ENCODE data around the gene FAS. TPM values are rescaled to one million over a fixed set of nuclear protein-coding genes. Genes with fewer than 3 reads are reported as not detected.

Gene FAS
- total RNA-seq, 3 donors from 2014 or later, result 31.8 to 51.0 (median 50.8) TPM

- H3K4me1 ChIP-seq (ENCODE audit: low read depth), result peaks cover 12% of the 10 kb centered on the region
- ATAC-seq, result peak; percentile 90
- intact Hi-C loops (cut with DNase I, micrococcal nuclease), result loop anchor here in 1 of 2 donors (5.0 kb wide), 1 partner anchor 36 kb away; no protein-coding TSS in a partner anchor
- no peak for TF ChIP-seq CTCF (IDR thresholded peaks at IDR 0.05)
- no peaks in the 10 kb centered on the region for H3K36me3 ChIP-seq (ENCODE audit: low read depth)
- no peak for DNase-seq
- H3K4me3 ChIP-seq, result no peak overlapping the region
- H3K9me3 ChIP-seq, result no peaks in the 10 kb centered on the region
Observed at GRCh38 chr10:88983206-88983605, 7.4 kb upstream of the FAS start.

DNA sequence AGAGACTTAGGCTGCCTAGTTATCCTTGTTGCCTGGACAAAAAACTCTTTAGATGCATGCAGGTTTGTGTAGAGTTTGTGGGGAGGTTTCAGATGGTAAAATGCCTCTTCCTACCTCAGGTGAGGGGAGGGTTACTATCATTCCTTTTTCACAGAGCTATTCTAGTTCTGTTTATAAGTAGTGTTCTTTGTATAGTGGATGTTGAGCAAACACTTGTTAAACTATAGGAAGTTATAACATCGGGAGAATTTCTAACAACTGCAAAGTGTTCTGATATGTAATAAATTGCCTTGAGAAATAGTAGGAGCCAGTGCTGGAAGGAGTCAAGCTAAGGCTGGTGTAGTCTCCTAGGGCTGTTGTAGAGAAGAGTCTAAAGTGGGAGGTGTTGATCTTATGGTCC, 6.7 kb upstream of the FAS start:
- DNase-seq (no peak), ATAC-seq (peak; percentile 56)
- TF ChIP-seq CTCF (IDR thresholded peaks at IDR 0.05), result no peak
- no peaks in the 10 kb centered on the region for H3K9me3 ChIP-seq
- H3K4me3 ChIP-seq, result no peak overlapping the region
- no peaks in the 10 kb centered on the region for H3K36me3 ChIP-seq (ENCODE audit: low read depth)
- intact Hi-C loops (cut with DNase I, micrococcal nuclease), result loop anchor here in 1 of 2 donors (5.0 kb wide), 1 partner anchor 37 kb away; no protein-coding TSS in a partner anchor
- peaks cover 12% of the 10 kb centered on the region for H3K4me1 ChIP-seq (ENCODE audit: low read depth)

DNA sequence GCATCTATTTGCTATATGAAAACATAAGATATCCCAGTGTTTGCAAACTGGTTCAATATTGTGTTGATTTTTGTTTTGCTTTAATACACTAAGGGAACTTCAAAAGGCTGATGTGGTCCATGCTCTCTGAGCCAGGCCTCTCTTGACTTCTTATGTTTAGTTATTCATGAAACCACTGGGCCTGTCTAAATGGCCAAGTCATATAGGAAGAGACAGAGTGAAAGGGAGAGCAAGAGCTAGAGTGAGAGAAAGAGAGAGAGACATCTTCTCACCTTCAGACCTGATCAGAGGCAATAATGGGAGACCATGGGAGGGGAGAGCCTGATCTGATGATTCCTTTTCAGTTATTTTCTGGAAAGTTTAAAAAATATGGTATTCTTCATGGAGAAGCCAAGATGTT, 6.1 kb upstream of the FAS start:
- Histone ChIP-seq H3K9me3 (no peaks in the 10 kb centered on the region), H3K36me3 (ENCODE audit: low read depth) (no peaks in the 10 kb centered on the region), H3K4me3 (no peak overlapping the region), H3K4me1 (ENCODE audit: low read depth) (peaks cover 17% of the 10 kb centered on the region)
- TF ChIP-seq CTCF (IDR thresholded peaks at IDR 0.05), result no peak
- intact Hi-C loops (cut with DNase I, micrococcal nuclease), result loop anchor here in 1 of 2 donors (5.0 kb wide), 1 partner anchor 37 kb away; no protein-coding TSS in a partner anchor
- no peak for ATAC-seq
- no peak for DNase-seq

- Histone ChIP-seq H3K4me3 (no peak overlapping the region), H3K4me1 (ENCODE audit: low read depth) (peaks cover 18% of the 10 kb centered on the region), H3K36me3 (ENCODE audit: low read depth) (no peaks in the 10 kb centered on the region), H3K9me3 (no peaks in the 10 kb centered on the region)
- ATAC-seq (no peak), DNase-seq (peak in 1 of 3 donors; percentile 60)
- intact Hi-C loops (cut with DNase I, micrococcal nuclease), result loop anchor here in 1 of 2 donors (5.0 kb wide), 1 partner anchor 49 kb away; no protein-coding TSS in a partner anchor
- no peak for TF ChIP-seq CTCF (IDR thresholded peaks at IDR 0.05)
Observed at GRCh38 chr10:88986549-88987242, 3.9 kb upstream of the FAS start.

GRCh38 chr10:88987243-88987725, 3.3 kb upstream of the FAS start:
- no peak for ATAC-seq
- Histone ChIP-seq H3K36me3 (ENCODE audit: low read depth) (no peaks in the 10 kb centered on the region), H3K4me1 (ENCODE audit: low read depth) (peaks cover 17% of the 10 kb centered on the region), H3K9me3 (no peaks in the 10 kb centered on the region), H3K4me3 (no peak overlapping the region)
- DNase-seq, result no peak
- no peak for TF ChIP-seq CTCF (IDR thresholded peaks at IDR 0.05)
- intact Hi-C loops (cut with DNase I, micrococcal nuclease), result loop anchor here in 1 of 2 donors (5.0 kb wide), 1 partner anchor 50 kb away; no protein-coding TSS in a partner anchor
